ENCODE data around the gene THAP8. TPM values are rescaled to one million over a fixed set of nuclear protein-coding genes. Genes with fewer than 3 reads are reported as not detected.

Gene THAP8
- total RNA-seq, 1 donor from 2014 or later: 5.2 TPM

DNA sequence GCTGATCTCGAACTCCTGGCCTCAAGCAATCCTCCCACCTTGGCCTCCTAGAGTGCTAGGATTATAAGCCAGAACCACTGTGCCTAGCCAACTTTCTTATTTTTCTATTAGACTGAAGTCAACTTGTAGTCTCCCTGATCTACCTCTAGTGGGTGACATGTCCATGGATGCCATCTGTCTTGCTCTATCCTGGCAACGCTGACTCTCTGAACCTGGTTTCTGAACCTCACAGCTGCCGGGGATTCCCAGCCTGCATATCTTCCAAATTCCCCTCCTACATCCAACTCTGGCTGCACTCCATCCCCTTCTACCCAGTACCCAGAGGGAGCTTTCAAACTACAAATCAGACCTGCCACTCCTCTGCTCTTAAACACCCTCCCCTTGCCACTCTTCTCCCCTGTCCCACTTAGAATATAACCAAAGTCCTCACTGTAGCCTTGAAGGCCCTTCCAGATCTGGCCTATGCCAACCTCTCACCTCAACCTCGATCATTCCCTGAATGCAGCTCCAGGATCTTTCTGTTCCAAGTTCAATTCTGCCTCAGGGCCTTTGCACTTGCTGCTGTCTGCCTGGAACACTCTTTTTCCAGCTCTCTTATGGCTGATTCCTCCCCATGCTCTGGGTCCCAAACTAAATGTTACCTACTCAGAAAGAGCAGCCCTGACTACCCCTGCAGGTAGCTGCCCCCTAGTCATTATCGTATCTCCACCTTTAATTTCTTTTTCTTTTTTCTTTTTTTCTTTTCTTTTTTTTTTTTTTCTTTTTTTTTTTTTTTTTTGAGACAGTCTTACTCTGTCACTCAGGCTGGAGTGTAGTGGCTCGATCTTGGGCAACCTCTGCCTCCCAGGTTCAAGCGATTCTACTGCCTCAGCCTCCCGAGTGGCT lies 23.6 kb downstream of the THAP8 start:
- no peak for DNase-seq (ENCODE audit: low spot score)

DNA sequence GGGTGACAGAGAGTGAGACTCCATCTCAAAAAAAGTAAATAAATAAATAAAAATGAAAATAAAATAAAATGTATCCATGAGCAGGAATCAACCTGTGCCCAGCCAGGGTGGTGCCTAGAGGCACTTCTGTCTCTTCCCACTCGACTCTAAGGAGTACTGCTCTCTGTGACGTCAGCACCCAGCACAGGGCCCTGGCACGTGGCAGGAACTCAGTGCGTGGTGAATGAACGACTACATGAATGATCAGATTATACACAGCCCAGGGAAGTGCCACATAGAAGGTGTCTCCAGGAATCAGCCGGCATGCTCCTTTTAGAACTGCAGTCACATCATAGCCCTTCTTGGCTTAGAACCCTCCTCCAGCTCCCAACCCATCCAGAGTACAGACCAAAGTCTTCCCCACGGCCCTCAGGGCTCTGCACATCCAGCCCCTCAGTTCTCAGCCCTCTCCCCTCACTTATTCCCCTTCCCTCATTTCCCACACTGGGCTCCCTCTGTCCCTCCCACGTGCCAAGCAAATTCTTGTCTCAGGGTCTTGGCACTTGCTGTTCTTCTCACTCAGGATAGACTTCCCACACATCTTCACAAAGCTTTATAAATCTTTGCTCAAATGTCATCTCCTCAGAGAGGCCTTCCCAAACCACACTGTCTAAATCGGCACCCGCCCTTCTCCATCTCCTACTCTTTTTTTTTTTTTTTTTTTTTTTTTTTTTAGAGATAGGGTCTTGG lies 25.6 kb downstream of the THAP8 start:
- no peak for DNase-seq (ENCODE audit: low spot score)

DNA sequence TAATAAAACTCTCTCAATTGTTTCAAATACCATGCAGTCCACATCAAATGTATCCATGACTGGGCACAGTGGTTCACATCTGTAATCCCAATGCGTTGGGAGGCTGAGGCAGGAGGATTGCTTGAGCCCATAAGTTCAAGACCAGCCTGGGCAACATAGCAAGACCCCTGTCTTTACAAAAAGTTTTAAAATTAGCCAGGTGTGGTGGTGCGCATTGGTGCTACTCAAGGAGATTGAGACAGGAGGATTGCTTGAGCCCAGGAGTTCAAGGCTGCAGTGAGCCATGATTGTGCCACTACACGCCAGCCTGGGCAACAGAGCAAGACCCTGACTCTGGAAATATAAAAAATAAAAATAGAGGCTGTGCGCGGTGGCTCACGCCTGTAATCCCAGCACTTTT lies 26.4 kb downstream of the THAP8 start:
- no peak for DNase-seq (ENCODE audit: low spot score)

DNA sequence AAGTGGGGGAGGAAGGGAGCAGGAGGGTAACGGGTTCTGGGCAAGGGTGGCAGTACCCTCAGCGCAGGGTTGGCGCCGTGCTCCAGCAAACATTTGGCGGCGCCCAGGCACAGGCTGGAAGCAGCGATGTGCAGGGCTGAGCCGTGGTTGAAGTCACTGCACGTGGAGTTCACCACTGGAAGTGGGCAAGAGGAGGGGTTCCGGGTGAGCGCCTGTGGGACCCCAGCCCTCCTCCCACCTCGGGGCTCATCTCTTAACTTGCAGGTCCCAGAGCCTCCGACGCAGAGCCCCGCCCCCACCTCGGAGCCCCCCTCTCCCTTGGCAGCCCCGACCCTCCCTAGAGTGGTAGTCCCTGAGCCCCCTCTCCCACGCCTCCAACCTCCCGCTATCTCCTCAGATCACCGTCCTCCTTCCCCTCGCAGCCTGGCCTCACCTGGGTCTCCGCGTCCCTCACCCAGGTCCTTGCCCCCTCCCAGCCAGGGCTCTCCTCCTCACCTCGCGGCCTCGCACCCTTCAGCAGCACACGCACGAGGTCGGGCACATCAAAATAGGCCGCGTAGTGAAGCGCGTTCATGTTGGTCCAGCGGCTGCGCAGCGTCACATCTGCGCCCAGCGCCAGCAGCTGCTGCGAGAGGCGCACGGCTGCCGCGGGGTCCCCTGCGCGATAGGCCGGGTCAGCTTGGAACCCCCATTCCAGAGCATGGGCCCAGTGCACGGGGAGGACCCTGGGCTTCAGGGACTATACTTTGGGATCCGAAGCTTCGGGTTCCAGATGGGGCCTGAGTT lies 27.8 kb downstream of the THAP8 start:
- DNase-seq (ENCODE audit: low spot score): no peak

DNA sequence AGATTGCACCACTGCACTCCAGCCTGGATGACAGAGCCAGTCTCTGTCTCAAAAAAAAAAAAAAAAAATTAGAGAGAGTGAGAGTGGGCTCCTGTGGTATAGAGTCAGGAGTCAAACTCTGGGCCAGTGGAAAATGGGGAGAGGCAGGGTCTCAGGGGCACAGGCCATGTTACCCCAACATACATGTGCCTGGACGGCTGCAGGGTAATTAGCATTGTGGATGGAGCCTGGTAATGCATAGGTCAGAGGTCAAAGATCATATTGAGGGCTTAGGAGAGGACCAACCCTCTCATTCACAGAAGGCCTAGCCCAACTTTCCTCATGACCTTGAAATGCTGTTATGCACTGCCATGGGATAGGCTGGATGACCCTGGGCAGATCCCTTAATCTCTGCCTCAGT lies 28.5 kb downstream of the THAP8 start:
- DNase-seq (ENCODE audit: low spot score): no peak

DNA sequence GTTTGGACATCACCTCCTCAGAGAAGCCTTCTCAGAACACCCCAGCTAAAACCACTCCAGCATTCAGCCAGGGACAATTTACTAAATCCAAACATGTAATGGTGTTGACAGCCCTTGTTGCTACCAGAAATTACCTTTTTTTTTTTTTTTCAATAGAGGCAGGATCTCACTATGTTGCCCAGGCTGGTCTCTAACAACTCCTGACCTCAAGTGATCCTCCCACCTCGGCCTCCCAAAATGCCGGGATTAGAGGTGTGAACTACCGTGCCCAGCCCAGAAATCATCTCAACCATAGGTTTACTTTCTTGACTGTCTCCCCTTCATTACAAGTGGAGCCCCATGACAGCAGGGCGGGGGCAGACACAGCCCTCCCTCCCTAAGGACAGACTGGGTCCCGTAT lies 30.7 kb downstream of the THAP8 start:
- no peak for DNase-seq (ENCODE audit: low spot score)

DNA sequence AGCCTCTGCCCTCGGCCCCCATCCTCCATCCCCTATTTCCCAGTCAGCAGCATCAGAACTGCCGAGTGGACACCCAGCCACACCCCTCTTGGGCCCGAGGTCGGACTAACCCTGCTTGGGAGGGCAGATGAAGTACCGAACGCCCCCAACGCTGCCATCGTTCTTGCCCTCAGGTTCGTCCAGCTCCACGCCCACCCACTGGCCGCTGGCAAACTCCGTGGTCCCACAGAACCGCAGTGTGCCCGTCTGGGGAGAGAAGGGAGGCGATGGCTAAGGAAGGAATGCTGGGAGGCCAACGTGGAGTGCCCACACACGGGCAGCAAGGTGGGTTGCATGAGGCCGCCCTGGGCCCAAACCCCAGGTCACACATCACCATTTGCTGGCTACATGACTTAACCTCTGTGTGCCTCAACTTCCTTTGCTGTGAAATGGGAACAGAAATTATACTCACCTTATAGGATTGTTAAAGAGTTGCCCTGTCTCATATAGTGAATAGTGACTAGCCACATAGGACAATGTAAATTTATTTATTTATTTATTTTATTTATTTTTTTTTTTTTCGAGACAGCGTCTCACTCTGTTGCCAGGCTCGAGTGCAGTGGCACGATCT lies 34.9 kb downstream of the THAP8 start:
- no peak for DNase-seq (ENCODE audit: low spot score)

DNA sequence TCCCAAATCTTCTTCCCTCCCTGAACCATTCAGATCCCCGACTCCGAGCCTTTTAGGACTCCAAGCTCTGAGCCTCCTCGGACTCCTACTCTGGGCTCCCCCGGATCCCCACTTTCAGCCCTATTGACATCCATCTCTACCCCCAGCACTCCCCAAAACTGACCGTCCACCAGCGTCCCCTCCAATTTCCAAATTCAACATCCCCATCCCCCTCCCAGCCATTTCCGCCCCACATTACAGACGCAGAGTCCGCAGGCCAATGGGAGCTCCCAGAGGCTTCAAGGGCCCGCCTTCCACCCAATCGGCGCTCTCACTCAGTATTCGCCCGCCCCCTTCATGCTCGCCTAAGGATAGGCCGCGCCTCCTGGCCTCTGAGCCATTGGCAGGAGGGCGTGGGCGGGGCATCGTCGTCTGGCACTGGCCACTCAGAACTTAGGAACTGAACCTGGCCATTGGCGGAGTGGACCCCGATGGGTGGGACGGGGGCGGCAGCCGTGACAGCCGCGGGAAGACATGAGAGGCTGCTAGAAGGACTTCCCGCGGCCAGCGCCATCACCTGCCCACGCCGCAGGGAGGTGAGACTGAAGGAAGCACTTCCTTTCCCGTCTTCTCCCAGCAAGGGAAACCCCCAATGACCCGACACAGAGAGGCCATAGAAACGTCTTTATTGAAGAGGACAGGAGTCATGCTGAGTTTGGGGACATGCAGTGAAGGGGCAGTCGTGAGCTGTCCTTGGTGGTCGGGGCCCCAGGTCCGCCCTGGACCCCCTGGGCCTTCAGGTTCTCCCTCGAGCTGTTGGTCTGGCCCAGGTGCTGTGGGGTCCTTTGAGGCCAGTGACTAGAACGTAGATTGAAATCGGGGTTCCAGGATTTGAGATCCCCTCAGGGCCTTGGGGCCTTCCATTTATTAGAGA lies 39.8 kb downstream of the THAP8 start, which contains the start of gene ALKBH6:
Gene ALKBH6, minus strand, starts transcription at position 202 of the 913 bp plus-strand sequence. CDS start 816 bp downstream, outside the sequence.
- DNase-seq (ENCODE audit: low spot score): peak; percentile 100

DNA sequence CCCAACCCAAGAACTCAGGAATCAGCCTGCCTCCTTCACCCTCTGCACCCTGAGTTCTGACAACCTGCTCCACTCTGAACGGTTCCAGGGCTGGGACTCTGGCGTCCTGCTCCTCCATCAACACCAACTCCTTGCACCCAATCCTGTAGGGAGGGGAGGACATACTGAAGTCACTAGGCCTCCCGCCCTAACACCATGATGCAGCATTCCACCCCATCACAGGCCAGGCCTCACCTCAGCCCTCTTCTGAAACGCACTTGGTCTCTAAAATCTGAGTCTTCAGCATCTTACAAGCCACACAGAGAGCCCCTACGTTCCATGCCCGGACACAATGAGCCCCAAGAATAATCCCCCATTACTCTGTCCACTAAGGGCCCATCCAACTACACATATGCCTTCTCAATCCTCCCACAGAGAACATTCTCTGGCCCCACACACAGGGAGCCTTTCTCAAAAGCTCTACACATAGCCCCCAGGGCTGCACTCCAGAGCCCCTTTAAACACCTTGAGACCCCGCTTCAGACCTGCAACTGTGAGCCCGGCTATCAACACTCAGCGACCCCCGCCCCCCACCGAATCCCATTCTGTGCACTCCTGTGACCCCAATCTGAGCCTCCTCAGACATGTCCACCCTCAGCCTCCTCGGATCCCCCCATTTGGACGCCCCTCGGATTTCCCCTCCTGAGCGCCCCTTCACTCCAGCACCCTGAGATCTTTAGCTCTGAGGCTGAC lies 40.6 kb downstream of the THAP8 start:
- DNase-seq (ENCODE audit: low spot score): no peak

DNA sequence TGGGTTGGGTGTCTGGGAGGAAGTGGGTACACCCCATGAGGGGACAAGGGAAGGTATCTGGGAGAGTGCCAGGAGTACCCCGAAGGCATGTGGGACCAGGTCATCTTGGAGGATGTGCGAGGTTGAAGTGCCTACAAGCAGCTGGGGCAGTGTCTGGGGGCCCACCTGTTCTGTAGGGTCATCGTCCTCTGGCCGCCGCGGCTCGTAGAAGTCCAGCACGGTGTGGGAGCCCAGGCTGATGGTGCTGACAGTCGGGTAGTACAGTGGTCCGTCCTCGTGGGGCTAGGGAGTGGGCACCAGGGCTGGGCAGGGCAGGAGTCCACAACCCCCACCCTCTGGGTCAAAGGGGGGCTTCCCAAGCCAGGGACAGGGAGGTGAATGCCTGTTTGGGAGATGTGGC lies 43.7 kb downstream of the THAP8 start:
- no peak for DNase-seq (ENCODE audit: low spot score)

DNA sequence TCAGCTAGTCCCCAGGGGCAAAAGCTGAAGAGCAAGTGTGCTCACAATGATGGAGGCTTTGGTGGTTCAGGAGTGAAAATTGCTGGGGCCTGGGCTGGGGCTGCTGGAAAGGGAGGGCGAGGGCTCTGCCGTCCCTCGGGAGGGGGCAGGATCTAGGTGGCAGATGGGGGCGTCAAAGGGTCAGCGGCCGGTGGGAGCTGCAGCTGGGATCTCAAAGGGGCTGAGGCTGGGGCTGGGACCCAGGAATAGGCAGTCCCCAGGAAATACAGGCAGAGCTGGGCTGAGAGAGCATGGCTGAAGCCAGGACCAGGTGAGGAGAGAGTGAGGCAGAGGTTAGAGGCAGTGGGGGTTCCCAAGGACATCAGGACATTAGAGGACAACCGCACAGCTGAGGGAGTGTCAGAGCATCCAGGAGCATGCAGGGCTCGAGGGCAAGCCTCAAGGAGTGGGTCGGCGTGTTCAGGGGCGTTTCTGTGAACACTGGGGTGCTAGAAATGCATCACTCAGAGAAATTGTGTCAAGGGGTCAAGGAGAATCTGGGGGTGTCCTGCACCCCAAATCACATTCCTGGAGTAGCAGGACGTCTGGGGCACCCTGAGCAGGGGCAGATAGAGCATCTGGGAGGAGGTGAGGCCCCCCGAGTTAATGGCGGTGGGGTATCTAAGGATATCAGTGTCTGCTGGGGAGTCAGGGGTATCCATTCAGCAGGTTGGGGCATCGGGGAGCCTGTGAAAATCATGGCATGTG lies 44.3 kb downstream of the THAP8 start:
- DNase-seq (ENCODE audit: low spot score): no peak

DNA sequence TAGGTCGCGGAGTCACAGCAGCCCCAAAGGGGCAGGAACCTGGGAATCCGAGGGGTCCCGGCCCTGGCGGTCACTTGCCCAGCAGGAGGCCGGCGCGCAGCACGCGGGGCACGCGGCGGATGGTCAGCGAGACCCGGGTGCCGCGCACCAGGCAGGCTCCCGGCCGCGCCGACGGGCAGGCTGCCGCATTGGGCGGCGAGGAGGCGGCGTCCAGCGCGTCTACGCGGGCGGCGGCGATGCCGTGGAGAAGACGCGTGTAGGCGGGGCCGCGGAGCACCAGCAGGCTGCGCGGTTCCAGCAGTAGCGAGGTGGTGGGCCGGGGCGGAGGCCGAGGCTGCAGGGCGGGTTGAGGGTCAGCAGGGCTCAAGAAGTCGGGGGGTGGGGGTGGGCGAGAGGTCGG lies 44.9 kb downstream of the THAP8 start:
- no peak for DNase-seq (ENCODE audit: low spot score)

DNA sequence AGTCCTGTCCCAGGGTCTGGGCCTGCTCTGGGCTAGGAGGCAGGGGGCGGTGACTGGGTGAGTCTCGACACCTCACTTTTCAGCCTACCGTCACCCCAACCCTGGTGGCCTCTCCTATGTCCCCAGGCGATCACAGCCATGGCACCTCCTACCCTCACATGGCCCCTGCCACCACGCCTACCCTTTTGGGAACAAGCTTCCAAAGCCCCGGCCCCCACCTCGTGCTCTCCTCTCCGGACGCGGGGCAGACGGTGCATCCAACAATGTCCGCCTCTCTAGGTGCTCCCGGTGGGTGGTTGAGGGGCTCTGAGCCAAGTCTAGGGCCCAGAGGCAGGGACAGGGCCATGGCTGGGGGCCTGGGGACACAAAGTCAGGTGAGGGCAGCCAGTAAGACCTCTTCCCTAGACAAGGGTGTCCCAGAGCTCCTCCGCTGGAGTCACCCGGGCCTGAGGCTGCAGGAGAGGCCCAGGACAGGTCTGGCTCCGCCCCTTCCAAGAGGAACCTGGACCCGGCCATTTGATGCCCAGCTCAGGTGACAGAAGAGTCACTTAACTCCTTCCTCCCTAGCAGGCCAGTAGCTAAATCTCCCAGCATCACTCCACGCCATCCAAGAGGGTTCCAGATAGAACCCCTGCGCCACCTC lies 45.6 kb downstream of the THAP8 start, which contains the start of gene SYNE4:
Gene SYNE4, minus strand, starts transcription at position 478 of the 643 bp plus-strand sequence. Its CDS starts 132 bp downstream, at position 346.
- DNase-seq (ENCODE audit: low spot score): no peak

DNA sequence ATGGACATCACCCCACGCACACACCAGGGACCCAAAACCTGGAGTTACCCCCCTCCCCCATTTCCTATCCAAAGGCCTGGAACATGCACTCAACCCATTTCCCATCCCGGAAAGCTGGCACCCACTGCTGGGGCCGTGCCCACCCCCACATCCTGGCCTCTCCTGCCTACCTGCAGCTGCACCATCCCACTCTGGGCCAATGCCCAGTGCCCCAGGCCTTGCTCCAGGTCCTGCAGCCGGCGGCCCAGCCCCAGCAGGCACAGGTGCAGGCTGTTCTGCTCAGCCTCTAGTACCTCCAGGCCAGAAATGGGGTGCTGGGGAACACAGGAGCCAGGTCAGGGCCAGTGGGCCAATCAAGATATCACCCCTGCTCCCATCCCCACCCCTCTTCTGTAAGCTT lies 47.1 kb downstream of the THAP8 start:
- no peak for DNase-seq (ENCODE audit: low spot score)

DNA sequence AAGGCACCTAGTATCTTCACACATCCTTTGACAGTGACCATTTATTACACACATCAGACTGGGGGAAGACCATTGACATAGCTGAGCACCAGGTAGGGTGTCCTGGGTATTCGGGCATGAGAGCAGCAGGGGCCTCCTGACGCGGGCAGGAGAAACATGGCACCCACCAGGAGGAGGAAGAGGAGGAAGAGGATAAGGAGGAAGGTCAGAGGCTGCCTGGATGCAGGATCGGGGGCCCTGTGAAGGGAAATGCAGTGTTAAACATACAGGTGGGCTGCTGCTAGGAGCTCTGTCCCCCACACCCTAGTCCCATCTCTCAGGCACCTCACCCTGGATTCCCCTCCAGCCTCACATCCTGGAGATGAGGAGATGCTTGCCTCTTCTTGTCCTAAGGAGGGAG lies 50.8 kb downstream of the THAP8 start:
- no peak for DNase-seq (ENCODE audit: low spot score)

DNA sequence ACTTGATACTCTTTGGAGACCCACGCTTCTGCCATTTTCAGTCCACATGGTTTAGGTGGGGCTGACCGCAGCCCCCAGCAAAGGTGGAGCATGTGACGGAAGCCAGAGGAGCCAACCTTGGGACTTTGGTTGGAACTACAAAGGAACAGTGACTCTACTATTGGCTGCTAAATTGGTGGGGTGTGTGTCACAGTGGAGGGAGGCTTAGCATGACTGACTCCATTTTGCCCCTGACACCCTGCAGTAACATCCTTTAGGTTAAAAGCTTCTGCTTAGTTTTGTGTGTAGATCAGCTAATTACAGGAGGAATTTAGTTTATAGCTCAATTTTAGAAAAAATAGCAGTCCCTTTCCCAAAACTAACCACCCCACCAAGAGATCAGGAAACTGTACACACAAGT lies 52.5 kb downstream of the THAP8 start:
- no peak for DNase-seq (ENCODE audit: low spot score)

DNA sequence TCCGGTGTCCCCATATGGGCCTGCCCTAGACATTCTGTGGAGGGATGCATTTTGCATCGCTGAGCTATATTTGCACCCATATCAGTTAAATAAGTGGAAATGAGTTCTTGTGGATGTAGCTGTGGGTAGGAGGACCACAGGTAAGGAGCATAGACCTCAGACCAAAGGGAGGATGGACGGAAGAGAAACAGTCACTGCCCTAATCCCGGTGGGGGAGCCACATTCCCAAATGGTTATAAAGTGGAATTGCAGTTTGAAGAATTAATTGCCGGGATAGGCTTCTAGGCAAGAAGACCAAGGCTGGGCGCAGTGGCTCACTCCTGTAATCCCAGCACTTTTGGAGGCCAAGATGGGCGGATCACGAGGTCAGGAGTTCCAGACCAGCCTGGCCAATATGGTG lies 57.3 kb downstream of the THAP8 start:
- DNase-seq (ENCODE audit: low spot score): no peak

Measured in mesenteric fat pad (tissue), 1 donor.